LHCN-M2 (cell line): Measurements from ENCODE around the gene AK2. TPM values are rescaled to one million over a fixed set of nuclear protein-coding genes. Genes with fewer than 3 reads are reported as not detected.
"Not testable (repeated sequence)": the region's sequence is repeated elsewhere in the genome, so short reads cannot be mapped to it uniquely, and the experiment has no call there.

Experiments used
- DNase-seq: peaks from one replicate; pipeline ENCODE4 v3.0.0-alpha.2; 2012; ENCODE audit warnings: low read depth
- total RNA-seq: library from RNA; depleted of rRNA; stranded (reverse); fragments of >200 nt; gene quantifications from 2 replicates; pipeline ENCODE4 v1.2.3, GENCODE V29; 2014

The AK2 gene
- total RNA-seq, 1 experiment from 2014 or later = 182 TPM

GRCh38 chr1:33055210-33056008, 18.7 kb upstream of the AK2 start:
- peak; percentile 89 for DNase-seq

GRCh38 chr1:33050221-33051076, 13.8 kb upstream of the AK2 start:
- peak; percentile 90 for DNase-seq

DNA sequence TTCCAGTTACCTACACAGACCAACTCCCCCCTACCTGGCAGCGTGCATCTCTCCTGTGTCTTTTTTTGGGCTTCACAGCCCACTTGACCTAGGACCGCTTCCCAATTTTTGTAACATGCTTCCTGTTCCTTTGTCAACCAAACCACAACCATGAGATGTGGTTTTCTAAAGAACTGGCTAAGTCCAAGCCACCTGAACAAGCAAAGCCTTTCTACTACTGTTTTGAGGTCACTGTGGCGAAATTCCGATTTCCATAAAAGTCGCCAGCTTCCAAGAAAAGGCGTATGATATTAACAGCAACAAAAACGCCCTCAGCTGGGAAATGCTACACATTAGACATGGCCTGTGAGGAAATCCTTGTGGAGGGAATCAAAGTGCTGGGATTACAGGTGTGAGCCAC, 12.7 kb upstream of the AK2 start:
- no peak for DNase-seq

DNA sequence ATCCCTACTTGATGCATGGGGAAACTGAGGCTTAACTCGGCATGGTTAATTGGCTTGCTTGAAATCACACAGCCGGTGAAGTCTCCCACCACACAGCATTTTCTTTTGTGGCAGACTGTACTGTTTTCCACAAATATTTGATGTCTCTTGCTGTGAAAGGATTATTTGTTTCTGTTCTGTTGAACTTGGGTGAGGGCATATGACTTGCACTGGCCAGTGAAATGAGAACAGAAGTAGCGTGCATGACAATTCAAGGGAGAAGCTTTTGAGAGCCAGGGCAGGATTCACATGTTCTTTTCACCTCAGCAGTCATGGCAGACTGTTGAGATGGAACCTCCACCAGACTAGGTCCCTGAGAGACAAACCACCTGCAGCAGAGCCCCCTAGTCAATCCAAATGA, 11.7 kb upstream of the AK2 start:
- DNase-seq = no peak

- DNase-seq = no peak
Measured at GRCh38 chr1:33047839-33048305, 11.2 kb upstream of the AK2 start.

- DNase-seq = no peak
Measured at GRCh38 chr1:33047290-33047689, 10.6 kb upstream of the AK2 start.

GRCh38 chr1:33046234-33046633, 9.6 kb upstream of the AK2 start:
- not testable (repeated sequence) for DNase-seq

- no peak for DNase-seq
Measured at GRCh38 chr1:33045814-33046213, 9.1 kb upstream of the AK2 start.

DNA sequence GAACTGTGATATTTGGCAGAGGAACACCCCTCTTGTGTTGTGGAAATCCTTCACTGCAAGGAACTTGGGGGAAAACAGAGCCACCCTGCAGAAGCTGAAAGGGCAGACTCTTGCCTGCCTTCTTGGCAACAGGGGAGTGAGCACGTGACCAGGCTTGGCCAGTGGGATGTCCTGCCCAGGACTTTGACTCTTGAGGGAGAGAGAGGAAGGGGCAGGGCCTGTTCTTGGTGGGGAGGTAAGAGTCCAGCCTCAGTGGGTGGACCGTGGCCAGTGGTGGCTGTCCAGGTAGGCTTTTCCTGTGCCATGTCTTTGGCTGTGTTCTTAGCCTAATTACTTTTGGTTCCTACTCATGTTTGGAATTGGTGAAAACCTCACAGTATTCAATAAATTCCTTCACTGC, 8.6 kb upstream of the AK2 start:
- DNase-seq = no peak

GRCh38 chr1:33043267-33044092, 6.8 kb upstream of the AK2 start:
- peak; percentile 52 for DNase-seq

GRCh38 chr1:33042831-33043230, 6.1 kb upstream of the AK2 start:
- no peak for DNase-seq

DNA sequence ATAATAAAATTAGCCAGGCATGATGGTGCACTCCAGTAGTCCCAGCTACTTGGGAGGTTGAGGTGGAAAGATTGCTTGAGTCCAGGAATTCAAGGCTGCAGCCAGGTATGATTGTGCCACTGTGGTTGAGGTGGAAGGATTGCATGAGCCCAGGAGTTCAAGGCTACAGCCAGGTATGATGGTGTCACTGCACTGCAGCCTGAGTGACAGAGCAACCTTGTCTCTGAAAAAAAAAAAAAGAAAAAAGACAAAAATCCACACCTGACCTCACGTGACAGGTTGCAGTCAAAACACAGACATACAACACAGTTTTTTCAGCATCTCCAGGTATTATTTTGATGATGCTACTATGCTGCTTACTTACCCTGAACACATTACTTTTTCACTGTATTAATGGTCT, 4.3 kb upstream of the AK2 start:
- DNase-seq = no peak

DNA sequence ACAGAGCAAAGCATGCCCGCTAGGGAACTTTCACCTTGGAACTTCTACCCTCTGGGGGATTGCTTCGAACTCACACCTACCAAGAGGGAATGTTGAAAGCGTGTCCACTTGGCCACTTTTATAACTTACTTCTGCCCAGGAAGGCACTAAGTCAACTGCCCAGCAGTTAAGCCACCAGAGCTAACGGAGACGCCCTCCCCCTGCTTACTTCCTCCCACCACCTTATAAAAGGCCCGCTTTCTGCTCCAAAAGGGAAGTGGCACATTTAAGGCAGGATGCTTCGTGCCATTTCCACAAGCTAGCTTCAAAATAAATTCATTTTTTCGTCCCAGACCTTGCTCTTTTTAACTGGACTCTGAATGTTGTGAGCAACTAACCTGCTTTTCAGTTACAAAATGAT, 3.2 kb upstream of the AK2 start:
- DNase-seq = no peak

- DNase-seq = peak; percentile 49
Measured at GRCh38 chr1:33036051-33036525, 595 bp downstream of the AK2 start.

DNA sequence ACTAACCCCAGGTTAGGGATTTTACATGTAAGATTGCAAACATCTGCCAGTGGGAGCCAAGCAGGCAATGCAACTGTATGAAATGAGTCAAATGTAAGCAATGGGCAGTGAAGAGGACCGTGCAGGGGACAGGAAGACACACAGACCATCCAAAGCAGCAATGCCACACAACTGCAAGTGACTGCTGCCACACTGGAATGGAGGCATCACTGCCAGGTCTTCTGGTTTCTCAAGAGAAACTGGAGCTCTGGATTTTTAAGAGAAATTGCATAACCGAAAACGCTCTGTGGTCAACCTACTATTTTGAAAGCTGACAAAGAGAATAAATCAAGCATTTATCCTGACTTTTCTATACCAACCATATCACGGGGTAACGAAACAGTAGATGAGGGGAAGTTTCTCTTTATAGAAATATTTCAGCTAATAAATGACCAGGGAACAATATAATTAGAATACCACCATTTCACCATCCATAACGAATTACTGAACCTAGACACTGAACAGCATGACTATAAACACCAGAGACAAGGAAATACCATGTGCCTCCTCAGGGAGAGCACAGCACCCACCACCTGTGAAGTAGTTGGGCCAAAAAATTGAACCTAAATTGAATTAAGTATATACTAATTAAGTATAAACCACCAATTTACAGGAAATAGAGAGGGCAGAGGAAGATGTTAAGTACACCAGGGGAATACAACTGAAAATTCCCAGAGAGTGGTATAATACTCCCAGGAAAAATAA, 4.4 kb downstream of the AK2 start:
- no peak for DNase-seq

DNA sequence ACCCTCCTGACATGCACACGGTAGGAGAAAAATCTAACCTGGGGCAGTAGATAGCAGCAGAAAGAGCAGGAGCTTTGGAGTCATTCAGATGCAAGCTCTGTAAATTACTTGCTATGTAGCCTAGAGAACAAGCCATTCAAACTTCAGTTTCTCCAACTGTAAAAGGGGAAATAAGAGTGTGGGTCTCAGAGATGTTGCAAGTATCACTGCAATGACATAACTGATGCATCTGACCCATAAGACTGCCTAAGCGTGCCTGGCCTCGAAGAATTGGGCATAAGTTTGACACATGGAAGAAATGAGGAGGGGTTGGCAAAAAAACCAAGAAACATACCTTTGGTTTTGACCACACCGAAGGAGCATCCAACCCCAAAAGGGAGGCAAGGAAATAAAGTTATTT, 5.2 kb downstream of the AK2 start:
- DNase-seq = no peak

GRCh38 chr1:33030575-33030974, 6.1 kb downstream of the AK2 start:
- DNase-seq = peak; percentile 50

DNA sequence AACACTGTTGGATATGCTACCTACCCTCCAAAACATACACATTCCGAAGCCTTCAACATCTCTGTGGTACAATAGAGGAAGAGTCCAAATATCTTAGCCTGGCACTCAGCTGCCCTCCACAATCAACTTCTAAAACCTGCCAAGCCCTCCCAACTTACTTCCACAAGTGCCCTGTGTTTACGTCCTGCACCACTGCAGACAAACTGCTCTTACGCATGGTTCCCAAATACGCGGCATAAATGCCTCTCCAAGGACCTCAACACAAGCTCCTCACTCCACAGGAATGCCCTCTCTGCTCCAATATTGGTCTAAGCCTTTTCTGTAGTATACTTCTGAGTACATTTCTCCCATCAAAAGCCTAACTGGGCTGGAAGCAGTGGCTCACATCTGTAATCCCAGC, 6.8 kb downstream of the AK2 start:
- no peak for DNase-seq

DNA sequence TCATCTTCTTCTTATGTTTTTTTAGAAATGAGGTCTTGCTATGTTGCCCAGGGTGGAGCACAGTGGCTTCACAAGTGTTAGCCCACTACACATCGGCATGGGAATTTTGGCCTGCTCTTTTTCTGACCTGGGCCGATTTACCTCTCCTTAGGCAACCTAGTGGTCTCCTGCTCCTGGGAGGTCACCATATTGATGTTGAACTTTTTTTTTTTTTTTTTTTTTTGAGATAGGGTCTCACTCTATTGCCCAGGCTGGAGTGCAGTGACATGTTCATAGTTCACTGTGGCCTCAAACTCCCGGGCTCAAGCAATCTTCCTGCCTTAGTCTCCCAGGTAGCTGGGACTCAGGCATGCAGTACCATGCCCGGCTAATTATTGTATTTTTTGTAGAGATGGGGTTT, 7.5 kb downstream of the AK2 start:
- no peak for DNase-seq

GRCh38 chr1:33025761-33026160, 10.9 kb downstream of the AK2 start:
- no peak for DNase-seq

- no peak for DNase-seq
Measured at GRCh38 chr1:33025180-33025569, 11.5 kb downstream of the AK2 start.
